Right renal pelvis (tissue), 4 donors: ENCODE results near the gene SURF4. TPM values are rescaled to one million over a fixed set of nuclear protein-coding genes. Genes with fewer than 3 reads are reported as not detected.

Experiments used
- DNase-seq, 4 donors: peaks; one replicate each; pipeline ENCODE4 v3.0.0-alpha.2; 2013; ENCODE audit warnings: low read depth in 4 of 4, low spot score in 3 of 4, missing footprints in 1 of 4
- polyA plus RNA-seq, 4 donors: library from polyadenylated mRNA; unstranded; fragments of 120-200 nt; gene quantifications; one replicate each; pipeline ENCODE4 v1.2.1, GENCODE V29; 2013; ENCODE audit not compliant: insufficient read length in 4 of 4

Gene SURF4
- polyA plus RNA-seq, 4 donors: 174 to 189 (median 181) TPM

- no peak for DNase-seq
These were observed 19.9 kb downstream of the SURF4 start for GRCh38 chr9:133355881-133356357.

- DNase-seq: no peak
These were observed 21.1 kb downstream of the SURF4 start for GRCh38 chr9:133354766-133355165.

- no peak for DNase-seq
These were observed 22.3 kb downstream of the SURF4 start for GRCh38 chr9:133353548-133353947.

- DNase-seq: no peak
These were observed 23.1 kb downstream of the SURF4 start for GRCh38 chr9:133352635-133353340.

GRCh38 chr9:133351908-133352634 lies 23.8 kb downstream of the SURF4 start:
- DNase-seq: no peak

GRCh38 chr9:133351526-133351907 lies 24.3 kb downstream of the SURF4 start:
- no peak for DNase-seq

GRCh38 chr9:133349965-133350616 lies 25.8 kb downstream of the SURF4 start:
- DNase-seq: no peak

GRCh38 chr9:133348718-133349573 lies 26.9 kb downstream of the SURF4 start:
- DNase-seq: no peak

GRCh38 chr9:133347985-133348717 lies 27.7 kb downstream of the SURF4 start, which contains the start of the genes MED22 and RPL7A:
Gene MED22, minus strand, starts transcription at chr9:133348131. Its CDS starts 1,469 bp downstream, at chr9:133346662.
Gene RPL7A, plus strand, starts transcription at chr9:133348218. Its CDS starts 26 bp downstream, at chr9:133348244.
- peak; percentile 92 to 94 (median 94) for DNase-seq

- no peak for DNase-seq
These were observed 28.3 kb downstream of the SURF4 start for GRCh38 chr9:133347515-133347984.

GRCh38 chr9:133346021-133346785 lies 29.7 kb downstream of the SURF4 start:
- no peak for DNase-seq

- no peak for DNase-seq
These were observed 30.3 kb downstream of the SURF4 start for GRCh38 chr9:133345596-133345995.

GRCh38 chr9:133344979-133345378 lies 30.9 kb downstream of the SURF4 start:
- DNase-seq: no peak

GRCh38 chr9:133344071-133344470 lies 31.8 kb downstream of the SURF4 start:
- no peak for DNase-seq

GRCh38 chr9:133342570-133342969 lies 33.3 kb downstream of the SURF4 start:
- DNase-seq: no peak

- DNase-seq: no peak
These were observed 33.8 kb downstream of the SURF4 start for GRCh38 chr9:133342069-133342406.

- DNase-seq: no peak
These were observed 34.3 kb downstream of the SURF4 start for GRCh38 chr9:133341369-133342068.

- no peak for DNase-seq
These were observed 34.9 kb downstream of the SURF4 start for GRCh38 chr9:133340916-133341315.
